Ovary (tissue), 3 donors: Measurements from ENCODE around the gene MYRIP.

Source experiments
- POLR2A ChIP-seq: fragments of 450-650 bp; IDR thresholded peaks from one replicate; pipeline ENCODE4 v1.6.1; 2017; ENCODE audit warnings: antibody characterized with exemption, mild to moderate bottlenecking, moderate library complexity
- TF ChIP-seq, protein P1 (sequence below), 3 donors: fragments of 450-650 bp in 2 of 3; fragments of 200-600 bp in 1 of 3; IDR thresholded peaks; one replicate each; pipeline versions ENCODE4 v1.5.1 to v1.8.0; 2016 to 2022; ENCODE audit warnings: antibody characterized with exemption in 3 of 3, mild to moderate bottlenecking in 1 of 3
- donor health status: DM: no; HTN: no; CAD: no.

DNA sequence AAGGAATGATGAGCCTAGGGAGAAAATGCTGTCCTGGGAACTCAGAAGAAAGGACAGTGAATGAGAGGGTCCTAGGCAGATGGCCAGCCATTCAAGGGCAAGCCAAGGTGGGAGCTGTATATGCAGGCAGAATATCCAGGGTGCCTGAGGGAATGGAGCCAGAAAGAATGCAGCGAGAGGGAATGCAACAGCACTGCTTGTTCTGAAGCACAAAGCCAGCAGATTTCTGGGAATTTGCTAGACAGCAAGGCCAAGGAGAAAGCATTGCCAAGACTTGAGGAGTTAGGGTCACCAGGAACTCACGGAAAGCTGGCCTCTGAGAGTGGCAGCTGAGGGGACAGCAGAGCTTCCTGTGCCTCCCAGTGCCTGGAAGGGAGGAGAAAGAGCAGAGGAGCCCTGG is 200.6 kb downstream of the MYRIP start:
- TF ChIP-seq, protein P1, sequence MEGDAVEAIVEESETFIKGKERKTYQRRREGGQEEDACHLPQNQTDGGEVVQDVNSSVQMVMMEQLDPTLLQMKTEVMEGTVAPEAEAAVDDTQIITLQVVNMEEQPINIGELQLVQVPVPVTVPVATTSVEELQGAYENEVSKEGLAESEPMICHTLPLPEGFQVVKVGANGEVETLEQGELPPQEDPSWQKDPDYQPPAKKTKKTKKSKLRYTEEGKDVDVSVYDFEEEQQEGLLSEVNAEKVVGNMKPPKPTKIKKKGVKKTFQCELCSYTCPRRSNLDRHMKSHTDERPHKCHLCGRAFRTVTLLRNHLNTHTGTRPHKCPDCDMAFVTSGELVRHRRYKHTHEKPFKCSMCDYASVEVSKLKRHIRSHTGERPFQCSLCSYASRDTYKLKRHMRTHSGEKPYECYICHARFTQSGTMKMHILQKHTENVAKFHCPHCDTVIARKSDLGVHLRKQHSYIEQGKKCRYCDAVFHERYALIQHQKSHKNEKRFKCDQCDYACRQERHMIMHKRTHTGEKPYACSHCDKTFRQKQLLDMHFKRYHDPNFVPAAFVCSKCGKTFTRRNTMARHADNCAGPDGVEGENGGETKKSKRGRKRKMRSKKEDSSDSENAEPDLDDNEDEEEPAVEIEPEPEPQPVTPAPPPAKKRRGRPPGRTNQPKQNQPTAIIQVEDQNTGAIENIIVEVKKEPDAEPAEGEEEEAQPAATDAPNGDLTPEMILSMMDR (IDR thresholded peaks at IDR 0.05) = no peak
- no peak for TF ChIP-seq POLR2A
